ENCODE measurements around the gene FOXN3.
"Not testable (repeated sequence)": the region's sequence is repeated elsewhere in the genome, so short reads cannot be mapped to it uniquely, and the experiment has no call there.

DNA sequence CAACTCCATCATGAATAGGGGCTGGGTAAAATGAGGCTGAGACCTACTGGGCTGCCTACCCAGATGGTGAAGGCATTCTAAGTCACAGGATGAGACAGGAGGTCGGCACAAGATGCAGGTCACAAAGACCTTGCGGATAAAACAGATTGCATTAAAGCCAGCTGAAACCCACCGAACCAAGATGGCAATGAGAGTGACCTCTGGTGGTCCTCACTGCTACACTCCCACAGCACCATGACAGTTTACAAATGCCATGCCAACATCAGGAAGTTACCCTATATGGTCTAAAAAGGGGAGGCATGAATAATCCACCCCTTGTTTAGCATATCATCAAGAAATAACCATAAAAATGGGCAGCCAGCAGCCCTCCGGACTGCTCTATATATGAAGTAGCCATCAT, 122.6 kb downstream of the FOXN3 start:
- TF ChIP-seq, protein P1, sequence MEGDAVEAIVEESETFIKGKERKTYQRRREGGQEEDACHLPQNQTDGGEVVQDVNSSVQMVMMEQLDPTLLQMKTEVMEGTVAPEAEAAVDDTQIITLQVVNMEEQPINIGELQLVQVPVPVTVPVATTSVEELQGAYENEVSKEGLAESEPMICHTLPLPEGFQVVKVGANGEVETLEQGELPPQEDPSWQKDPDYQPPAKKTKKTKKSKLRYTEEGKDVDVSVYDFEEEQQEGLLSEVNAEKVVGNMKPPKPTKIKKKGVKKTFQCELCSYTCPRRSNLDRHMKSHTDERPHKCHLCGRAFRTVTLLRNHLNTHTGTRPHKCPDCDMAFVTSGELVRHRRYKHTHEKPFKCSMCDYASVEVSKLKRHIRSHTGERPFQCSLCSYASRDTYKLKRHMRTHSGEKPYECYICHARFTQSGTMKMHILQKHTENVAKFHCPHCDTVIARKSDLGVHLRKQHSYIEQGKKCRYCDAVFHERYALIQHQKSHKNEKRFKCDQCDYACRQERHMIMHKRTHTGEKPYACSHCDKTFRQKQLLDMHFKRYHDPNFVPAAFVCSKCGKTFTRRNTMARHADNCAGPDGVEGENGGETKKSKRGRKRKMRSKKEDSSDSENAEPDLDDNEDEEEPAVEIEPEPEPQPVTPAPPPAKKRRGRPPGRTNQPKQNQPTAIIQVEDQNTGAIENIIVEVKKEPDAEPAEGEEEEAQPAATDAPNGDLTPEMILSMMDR (IDR thresholded peaks at IDR 0.05) = not testable (repeated sequence)
- not testable (repeated sequence) for TF ChIP-seq POLR2A (IDR thresholded peaks at IDR 0.05)
